ENCODE data around the gene NACC2.

- TF ChIP-seq CTCF (IDR thresholded peaks at IDR 0.05; ENCODE audit: poor library complexity) (no peak), EZH2phosphoT487 (IDR thresholded peaks at IDR 0.05; ENCODE audit: low read depth, severe bottlenecking, unreplicated experiment) (no peak)
Measured at GRCh38 chr9:136042541-136042940, 52.5 kb downstream of the NACC2 start.

Data from hepatocyte (in vitro differentiated cells).